PFSK-1 (cell line): ENCODE results near the gene OR13J1.

ENCODE experiments used
- POLR2AphosphoS5 ChIP-seq: IDR thresholded peaks from 2 replicates; pipeline ENCODE4 v1.6.1; 2012; ENCODE audit warnings: low read depth, mild to moderate bottlenecking, control low read depth, low read length, moderate library complexity
- TAF1 ChIP-seq: IDR thresholded peaks from 2 replicates; pipeline ENCODE4 v1.6.1; 2012; ENCODE audit warnings: low read length, control low read depth, borderline replicate concordance; ENCODE audit not compliant: insufficient read depth

DNA sequence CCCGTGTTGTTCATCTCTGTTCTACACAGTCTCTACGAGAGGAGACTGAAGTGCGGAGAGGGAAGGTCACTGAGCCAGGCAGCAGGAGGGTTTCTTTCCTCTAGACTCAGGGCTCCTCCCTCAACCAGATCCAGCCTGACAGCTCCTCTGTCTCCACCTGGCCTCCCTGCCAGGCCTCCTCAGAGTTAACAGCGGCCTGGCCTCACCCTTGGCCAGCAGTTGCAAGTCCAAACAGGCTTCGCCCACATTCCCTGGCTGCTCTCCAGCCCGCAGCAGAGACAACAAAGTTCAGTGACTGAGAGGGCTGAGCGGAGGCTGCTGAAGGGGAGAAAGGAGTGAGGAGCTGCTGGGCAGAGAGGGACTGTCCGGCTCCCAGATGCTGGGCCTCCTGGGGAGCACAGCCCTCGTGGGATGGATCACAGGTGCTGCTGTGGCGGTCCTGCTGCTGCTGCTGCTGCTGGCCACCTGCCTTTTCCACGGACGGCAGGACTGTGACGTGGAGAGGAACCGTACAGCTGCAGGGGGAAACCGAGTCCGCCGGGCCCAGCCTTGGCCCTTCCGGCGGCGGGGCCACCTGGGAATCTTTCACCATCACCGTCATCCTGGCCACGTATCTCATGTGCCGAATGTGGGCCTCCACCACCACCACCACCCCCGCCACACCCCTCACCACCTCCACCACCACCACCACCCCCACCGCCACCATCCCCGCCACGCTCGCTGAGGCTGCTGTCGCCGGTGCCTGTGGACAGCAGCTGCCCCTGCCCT lies 35.9 kb upstream of the OR13J1 start, which contains the start of gene HRCT1:
- TF ChIP-seq POLR2AphosphoS5: no peak
- TF ChIP-seq TAF1: no peak
